Endothelial cell of umbilical vein (primary cell): ENCODE data around the gene YJU2. TPM values are rescaled to one million over a fixed set of nuclear protein-coding genes. Genes with fewer than 3 reads are reported as not detected.

Source experiments
- BruUV-seq: library from RNA; stranded (reverse); fragments of 400-500 nt; replicated peaks from 2 replicates; lab custom pipeline; 2021; lab: Mats Ljungman, UMichigan
- CTCF ChIA-PET: fragments of 300-600, 350-600 bp; sonication (Branson Sonifier 250); formaldehyde crosslinking; loops from one replicate; lab custom pipeline; 2021; ENCODE audit warnings: antibody characterized with exemption, inconsistent platforms; lab: Charles Lee
- POLR2A ChIA-PET: fragments of 300-600, 350-600 bp; sonication (Branson Sonifier 250); formaldehyde crosslinking; loops from one replicate; lab custom pipeline; 2021; ENCODE audit warnings: antibody characterized with exemption, inconsistent platforms; lab: Charles Lee
- DNase-seq: peaks from one replicate; pipeline ENCODE4 v3.0.0-alpha.2; 2011; ENCODE audit warnings: low read depth, low spot score
- FAIRE-seq: peaks from 2 replicates; lab custom pipeline; 2011; peaks lifted over from hg19 to GRCh38; lab: Jason Lieb, UNC
- H2AFZ ChIP-seq: 2 replicates; pipeline ENCODE4 v1.6.0; 2012; ENCODE audit warnings: low read depth, low read length, control low read depth, inconsistent platforms
- H3K27ac ChIP-seq: 2 replicates; pipeline ENCODE4 v1.5.1; 2011; ENCODE audit warnings: low read depth, mild to moderate bottlenecking, control low read depth, low read length, moderate library complexity; ENCODE audit not compliant: insufficient read depth
- H3K27me3 ChIP-seq, 2 experiments: 2 replicates each; pipeline versions ENCODE4 v1.6.0 to v1.6.1; 2011; ENCODE audit warnings: low read length in 2 of 2, mixed read lengths in 1 of 2; ENCODE audit not compliant: control insufficient read depth in 2 of 2, insufficient read depth in 2 of 2
- H3K36me3 ChIP-seq, 2 experiments: 2 replicates in 1 of 2; 3 replicates in 1 of 2; pipeline ENCODE4 v1.5.1; 2011; ENCODE audit warnings: low read length in 2 of 2, mild to moderate bottlenecking in 1 of 2, moderate library complexity in 1 of 2; ENCODE audit not compliant: control insufficient read depth in 2 of 2, insufficient read depth in 2 of 2; ENCODE audit errors: extremely low read depth in 1 of 2
- H3K4me1 ChIP-seq: 3 replicates; pipeline ENCODE4 v1.5.1; 2011; ENCODE audit warnings: mild to moderate bottlenecking, low read length; ENCODE audit not compliant: control insufficient read depth, insufficient read depth; ENCODE audit errors: extremely low read depth
- H3K4me2 ChIP-seq: 2 replicates; pipeline ENCODE4 v1.6.1; 2011; ENCODE audit warnings: low read length, control low read depth, mixed read lengths; ENCODE audit not compliant: insufficient read depth
- H3K4me3 ChIP-seq, 3 experiments: fragments of 200-600 bp in 1 of 3; sonication (generic), shearing (Covaris generic) in 1 of 3; replicated peaks in 1 of 3; 2 replicates each; pipeline ENCODE4 v1.5.1; 2011 to 2016; ENCODE audit warnings: control low read depth in 3 of 3, low read length in 3 of 3, mild to moderate bottlenecking in 2 of 3, inconsistent platforms in 1 of 3, low read depth in 1 of 3, moderate library complexity in 1 of 3; ENCODE audit not compliant: insufficient read depth in 1 of 3
- H3K79me2 ChIP-seq: 2 replicates; pipeline ENCODE4 v1.6.0; 2012; ENCODE audit warnings: low read length, inconsistent platforms; ENCODE audit not compliant: control insufficient read depth, insufficient read depth
- H3K9ac ChIP-seq: replicated peaks from 2 replicates; pipeline ENCODE3; 2011; ENCODE audit warnings: low read length, control low read depth; ENCODE audit not compliant: insufficient read depth; ENCODE audit errors: extremely low read depth
- H3K9me1 ChIP-seq: replicated peaks from 3 replicates; pipeline ENCODE4 v1.6.0; 2011; ENCODE audit warnings: mild to moderate bottlenecking, low read length; ENCODE audit not compliant: control insufficient read depth, insufficient read depth; ENCODE audit errors: extremely low read depth
- H3K9me3 ChIP-seq: replicated peaks from 2 replicates; pipeline ENCODE4 v1.5.1; 2012; ENCODE audit warnings: low read length, inconsistent platforms; ENCODE audit not compliant: control insufficient read depth, insufficient read depth
- H4K20me1 ChIP-seq: replicated peaks from 2 replicates; pipeline ENCODE3; 2011; ENCODE audit warnings: mild to moderate bottlenecking, low read length; ENCODE audit not compliant: control insufficient read depth, insufficient read depth; ENCODE audit errors: extremely low read depth
- CTCF ChIP-seq, 2 donors: IDR thresholded peaks; 1 replicate in 1 of 2; 2 replicates in 1 of 2; pipeline ENCODE4 v1.5.1; 2011; ENCODE audit warnings: low read length in 2 of 2, mild to moderate bottlenecking in 2 of 2, moderate library complexity in 2 of 2, control low read depth in 1 of 2, inconsistent platforms in 1 of 2, low read depth in 1 of 2; ENCODE audit not compliant: insufficient read depth in 1 of 2; ENCODE audit errors: extremely low read depth in 1 of 2
- FOS ChIP-seq: IDR thresholded peaks from 2 replicates; pipeline ENCODE4 v1.6.1; 2011; ENCODE audit warnings: mild to moderate bottlenecking, low read length, moderate library complexity, borderline replicate concordance; ENCODE audit not compliant: insufficient read depth
- GATA2 ChIP-seq: IDR thresholded peaks from 2 replicates; pipeline ENCODE4 v1.7.0; 2011; ENCODE audit warnings: low read depth, mild to moderate bottlenecking, moderate library complexity, mixed read lengths, low read length; ENCODE audit not compliant: insufficient read length, insufficient read depth
- JUN ChIP-seq: IDR thresholded peaks from 2 replicates; pipeline ENCODE4 v1.6.1; 2011; ENCODE audit warnings: borderline replicate concordance, low read depth; ENCODE audit not compliant: insufficient read length, insufficient read depth
- MYC ChIP-seq: IDR thresholded peaks from one replicate; pipeline ENCODE4 v1.6.1; 2011; ENCODE audit warnings: mild to moderate bottlenecking, low read depth, low read length
- dilution Hi-C: fragments of 300-500 bp; cut with MboI; formaldehyde crosslinking; loops from one replicate; pipeline ENCODE4 v1.15.0; 2019; ENCODE audit warnings: low sequenced_read_pairs; ENCODE audit not compliant: extremely low pct_ligation_motif_present
- intact Hi-C: fragments of 100-400 bp; cut with micrococcal nuclease; formaldehyde crosslinking; loops from one replicate; pipeline ENCODE4 v1.10.0; 2022
- polyA plus RNA-seq, 4 experiments: library from polyadenylated mRNA; depleted of rRNA in 3 of 4; stranded (reverse) in 3 of 4; unstranded in 1 of 4; fragments of >200 nt; gene quantifications; 2 replicates each; pipeline versions ENCODE4 v1.2.1 to v1.2.3, GENCODE V29; 2011 to 2012; ENCODE audit warnings: missing spikeins in 1 of 4
- total RNA-seq: library from RNA; stranded (reverse); gene quantifications from 2 replicates; pipeline ENCODE4 v1.2.3, GENCODE V29; 2021

YJU2 gene
- total and polyA plus RNA-seq, 2 donors (not counting 3 experiments of a cell fraction or from before 2014, with no cell fraction given): 20.7 to 21.5 TPM

- no peak for FAIRE-seq
- Histone ChIP-seq H3K9me1 (no peaks in the 10 kb centered on the region), H3K27me3 (no peaks in the 10 kb centered on the region), H3K36me3 (peaks cover 10 to 35% of the 10 kb centered on the region in 2 experiments), H4K20me1 (no peaks in the 10 kb centered on the region), H3K27ac (no peak overlapping the region), H3K9me3 (no peaks in the 10 kb centered on the region), H3K79me2 (no peaks in the 10 kb centered on the region), H2AFZ (no peak overlapping the region), H3K9ac (no peak overlapping the region), H3K4me2 (no peak overlapping the region), H3K4me1 (no peaks in the 10 kb centered on the region), H3K4me3 (no peak overlapping the region)
- CTCF ChIA-PET: interaction anchor here (1.7 kb wide), 1 partner anchor 10 kb away, joined by 9 read pairs; no protein-coding TSS in a partner anchor
- dilution Hi-C loops: no loop called here
- intact Hi-C loops: no loop called here
- TF ChIP-seq CTCF (IDR thresholded peaks at IDR 0.05; ENCODE audit: extremely low read depth in 1 of 2, insufficient read depth in 1 of 2, low read depth in 1 of 2, low read length in 2 of 2) (no peak), MYC (no peak), JUN (no peak), GATA2 (no peak), FOS (no peak)
- no TSS peak for BruUV-seq
- no peak for DNase-seq
- POLR2A ChIA-PET: no interaction called here
Measured at GRCh38 chr19:4258181-4258580, 11.3 kb downstream of the YJU2 start.
